Tibial nerve (tissue), 4 donors: ENCODE results near the gene ZFTA. TPM values are rescaled to one million over a fixed set of nuclear protein-coding genes. Genes with fewer than 3 reads are reported as not detected.
A peak's percentile ranks its signal among the peaks of the same experiment; 100 is the strongest.

Experiments
- DNase-seq, 2 donors: peaks; one replicate each; pipeline ENCODE4 v3.0.0-alpha.2; 2019; ENCODE audit warnings: low spot score in 2 of 2
- H3K27ac ChIP-seq, 4 donors: fragments of 200-600 bp; sonication (generic) in 3 of 4; one replicate each; pipeline ENCODE4 v1.5.1; 2017 to 2019; ENCODE audit warnings: mild to moderate bottlenecking in 1 of 4
- H3K27me3 ChIP-seq, 2 donors: fragments of 200-600 bp; sonication (generic) in 1 of 2; one replicate each; pipeline versions ENCODE4 v1.5.1 to v1.6.0; 2017 to 2019
- H3K36me3 ChIP-seq, 3 donors: fragments of 200-600 bp; sonication (generic); one replicate each; pipeline ENCODE4 v1.5.1; 2018 to 2019
- H3K4me1 ChIP-seq, 4 donors: fragments of 200-600 bp; sonication (generic) in 3 of 4; one replicate each; pipeline ENCODE4 v1.5.1; 2017 to 2019
- H3K4me3 ChIP-seq, 4 donors: fragments of 200-600 bp; sonication (generic) in 3 of 4; one replicate each; pipeline ENCODE4 v1.5.1; 2017 to 2019; ENCODE audit warnings: mild to moderate bottlenecking in 1 of 4, moderate library complexity in 1 of 4
- H3K9me3 ChIP-seq, 4 donors: fragments of 200-600 bp; sonication (generic) in 3 of 4; one replicate each; pipeline ENCODE4 v1.5.1; 2017 to 2019
- CTCF ChIP-seq, 5 experiments: fragments of 200-600 bp in 3 of 5; fragments of 450-650 bp in 2 of 5; sonication (generic) in 3 of 5; IDR thresholded peaks; one replicate each; pipeline ENCODE4 v1.5.1; 2016 to 2019; ENCODE audit warnings: antibody characterized with exemption in 5 of 5, mild to moderate bottlenecking in 3 of 5, moderate library complexity in 2 of 5
- EP300 ChIP-seq, 2 donors: sonication (generic); formaldehyde crosslinking; IDR thresholded peaks; one replicate each; pipeline ENCODE4 v1.6.1; 2017; ENCODE audit warnings: antibody characterized with exemption in 2 of 2, mild to moderate bottlenecking in 1 of 2
- POLR2A ChIP-seq, 2 donors: fragments of 450-650 bp; IDR thresholded peaks; one replicate each; pipeline ENCODE4 v1.6.1; 2017; ENCODE audit warnings: antibody characterized with exemption in 2 of 2, mild to moderate bottlenecking in 2 of 2, moderate library complexity in 2 of 2
- WGBS, 2 donors: methylation state at CpG; one replicate each; pipeline ENCODE4 v1.1.5; 2018; 5-methylcytosine and 5-hydroxymethylcytosine counted together
- total RNA-seq, 4 donors: library from RNA; depleted of rRNA; stranded (reverse); fragments of >200 nt; gene quantifications; one replicate each; pipeline ENCODE4 v1.1.0, GENCODE V29; 2016

Gene ZFTA
- total RNA-seq, 4 donors from 2014 or later = 19.4 to 25.1 (median 23.8) TPM

- TF ChIP-seq POLR2A (IDR thresholded peaks at IDR 0.05) (no peak), EP300 (IDR thresholded peaks at IDR 0.05) (no peak), CTCF (IDR thresholded peaks at IDR 0.05) (peak in 2 of 5 experiments; percentile 8 to 9)
- WGBS, 2 donors = 1 to 2% methylated on average over 12 to 15 of the region's 82 CpGs
- Histone ChIP-seq H3K27me3 (no peaks in the 10 kb centered on the region), H3K9me3 (no peaks in the 10 kb centered on the region), H3K4me1 (peaks cover 0 to 44% (median 25%) of the 10 kb centered on the region in 4 donors), H3K27ac (peak overlapping the region in 3 of 4 donors; percentile 67 to 92 (median 74)), H3K4me3 (peak overlapping the region; percentile 57 to 86 (median 74)), H3K36me3 (no peaks in the 10 kb centered on the region)
- no peak for DNase-seq
Measured at GRCh38 chr11:63769042-63769713, 603 bp upstream of the ZFTA start.

GRCh38 chr11:63767565-63768236, 874 bp downstream of the ZFTA start:
- peaks cover 0 to 59% (median 34%) of the 10 kb centered on the region in 4 donors for H3K4me1 ChIP-seq
- peak overlapping the region; percentile 57 to 86 (median 76) for H3K4me3 ChIP-seq
- DNase-seq = peak; percentile 39 to 73
- WGBS, 2 donors = 0% methylated on average over 32 to 34 of the region's 34 CpGs
- no peaks in the 10 kb centered on the region for H3K27me3 ChIP-seq
- H3K9me3 ChIP-seq = no peaks in the 10 kb centered on the region
- H3K27ac ChIP-seq = peak overlapping the region; percentile 65 to 95 (median 87)
- no peaks in the 10 kb centered on the region for H3K36me3 ChIP-seq
- TF ChIP-seq EP300 (IDR thresholded peaks at IDR 0.05) = peak in 1 of 2 donors; percentile 52
- TF ChIP-seq CTCF (IDR thresholded peaks at IDR 0.05) = no peak
- TF ChIP-seq POLR2A (IDR thresholded peaks at IDR 0.05) = no peak

- peaks cover 0 to 64% (median 36%) of the 10 kb centered on the region in 4 donors for H3K4me1 ChIP-seq
- peak overlapping the region; percentile 65 to 95 (median 87) for H3K27ac ChIP-seq
- no peak for DNase-seq
- WGBS, 2 donors = 7 to 17% methylated on average over 4 of the region's 4 CpGs
- no peaks in the 10 kb centered on the region for H3K27me3 ChIP-seq
- no peak for TF ChIP-seq CTCF (IDR thresholded peaks at IDR 0.05)
- no peaks in the 10 kb centered on the region for H3K9me3 ChIP-seq
- H3K36me3 ChIP-seq = no peaks in the 10 kb centered on the region
- H3K4me3 ChIP-seq = peak overlapping the region; percentile 57 to 86 (median 76)
Measured at GRCh38 chr11:63767267-63767564, 1.4 kb downstream of the ZFTA start.

- Histone ChIP-seq H3K9me3 (no peaks in the 10 kb centered on the region), H3K27ac (peak overlapping the region in 3 of 4 donors; percentile 82 to 95 (median 92)), H3K4me1 (peaks cover 0 to 69% (median 38%) of the 10 kb centered on the region in 4 donors), H3K36me3 (no peaks in the 10 kb centered on the region), H3K27me3 (no peaks in the 10 kb centered on the region), H3K4me3 (peak overlapping the region in 3 of 4 donors; percentile 68 to 86 (median 84))
- DNase-seq = no peak
- TF ChIP-seq EP300 (IDR thresholded peaks at IDR 0.05) (no peak), POLR2A (IDR thresholded peaks at IDR 0.05) (no peak), CTCF (IDR thresholded peaks at IDR 0.05) (no peak)
- 36 to 39% methylated on average over 7 of the region's 7 CpGs for WGBS, 2 donors
Measured at GRCh38 chr11:63766531-63767235, 1.9 kb downstream of the ZFTA start.
